ENCODE measurements around the gene OSBPL10.

GRCh38 chr3:31851278-31851677 is 129.8 kb downstream of the OSBPL10 start:
- TF ChIP-seq EZH2 (IDR thresholded peaks at IDR 0.05; ENCODE audit: insufficient read depth, low read length): no peak
- TF ChIP-seq, protein P1, sequence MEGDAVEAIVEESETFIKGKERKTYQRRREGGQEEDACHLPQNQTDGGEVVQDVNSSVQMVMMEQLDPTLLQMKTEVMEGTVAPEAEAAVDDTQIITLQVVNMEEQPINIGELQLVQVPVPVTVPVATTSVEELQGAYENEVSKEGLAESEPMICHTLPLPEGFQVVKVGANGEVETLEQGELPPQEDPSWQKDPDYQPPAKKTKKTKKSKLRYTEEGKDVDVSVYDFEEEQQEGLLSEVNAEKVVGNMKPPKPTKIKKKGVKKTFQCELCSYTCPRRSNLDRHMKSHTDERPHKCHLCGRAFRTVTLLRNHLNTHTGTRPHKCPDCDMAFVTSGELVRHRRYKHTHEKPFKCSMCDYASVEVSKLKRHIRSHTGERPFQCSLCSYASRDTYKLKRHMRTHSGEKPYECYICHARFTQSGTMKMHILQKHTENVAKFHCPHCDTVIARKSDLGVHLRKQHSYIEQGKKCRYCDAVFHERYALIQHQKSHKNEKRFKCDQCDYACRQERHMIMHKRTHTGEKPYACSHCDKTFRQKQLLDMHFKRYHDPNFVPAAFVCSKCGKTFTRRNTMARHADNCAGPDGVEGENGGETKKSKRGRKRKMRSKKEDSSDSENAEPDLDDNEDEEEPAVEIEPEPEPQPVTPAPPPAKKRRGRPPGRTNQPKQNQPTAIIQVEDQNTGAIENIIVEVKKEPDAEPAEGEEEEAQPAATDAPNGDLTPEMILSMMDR (IDR thresholded peaks at IDR 0.05; ENCODE audit: insufficient read depth, low read depth, low read length): no peak

Data from astrocyte (in vitro differentiated cells and primary cell).